ENCODE data around the gene AHNAK.
"Not testable (repeated sequence)": the region's sequence is repeated elsewhere in the genome, so short reads cannot be mapped to it uniquely, and the experiment has no call there.

AHNAK gene

DNA sequence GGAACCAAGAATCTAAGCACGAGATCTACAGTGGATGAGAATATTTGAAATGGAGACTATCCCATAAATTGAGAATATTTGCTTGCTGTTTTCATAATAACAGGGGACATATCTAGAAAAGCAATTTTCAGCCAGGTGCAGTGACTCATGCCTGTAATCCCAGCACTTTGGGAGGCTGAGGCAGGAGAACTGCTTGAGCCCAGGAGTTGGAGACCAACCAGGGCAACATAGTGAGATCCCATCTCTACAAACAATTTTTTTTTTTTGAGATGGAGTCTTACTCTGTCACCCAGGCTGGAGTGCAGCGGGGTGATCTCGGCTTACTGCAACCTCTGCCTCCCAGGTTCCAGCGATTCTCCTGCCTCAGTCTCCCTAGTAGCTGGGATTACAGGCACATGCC lies 35.1 kb upstream of the AHNAK start:
- TF ChIP-seq ZNF121 (tag by site-specific recombination; IDR thresholded peaks at IDR 0.05), result peak; percentile 69; the same call in 1 of the 2 replicates
- H3K9me3 ChIP-seq (ENCODE audit: control insufficient read depth, insufficient read depth, low read depth, low read length); H3K4me3 ChIP-seq (ENCODE audit: low read depth, low read length); H3K4me1 ChIP-seq (ENCODE audit: control insufficient read depth, insufficient read depth, low read length); H3K27ac ChIP-seq (ENCODE audit: extremely low read depth, low read depth, low read length): not testable (repeated sequence)
- POLR2A ChIA-PET, result interaction anchor here (2.0 to 2.5 kb wide), 2 partner anchors 8 to 10 kb away, joined by 10 to 13 read pairs; partner anchors contain the start of genes EEF1G and TUT1
- CTCF ChIA-PET, result interaction anchor here (1.4 kb wide), 1 partner anchor 30 kb away, joined by 5 read pairs; no protein-coding TSS in a partner anchor
- peaks cover 7 to 74% of the 10 kb centered on the region in 2 experiments; a peak in 2 of 3 replicates for H3K36me3 ChIP-seq (ENCODE audit: control insufficient read depth in 2 of 2, insufficient read depth in 1 of 2, low read length in 2 of 2)

DNA sequence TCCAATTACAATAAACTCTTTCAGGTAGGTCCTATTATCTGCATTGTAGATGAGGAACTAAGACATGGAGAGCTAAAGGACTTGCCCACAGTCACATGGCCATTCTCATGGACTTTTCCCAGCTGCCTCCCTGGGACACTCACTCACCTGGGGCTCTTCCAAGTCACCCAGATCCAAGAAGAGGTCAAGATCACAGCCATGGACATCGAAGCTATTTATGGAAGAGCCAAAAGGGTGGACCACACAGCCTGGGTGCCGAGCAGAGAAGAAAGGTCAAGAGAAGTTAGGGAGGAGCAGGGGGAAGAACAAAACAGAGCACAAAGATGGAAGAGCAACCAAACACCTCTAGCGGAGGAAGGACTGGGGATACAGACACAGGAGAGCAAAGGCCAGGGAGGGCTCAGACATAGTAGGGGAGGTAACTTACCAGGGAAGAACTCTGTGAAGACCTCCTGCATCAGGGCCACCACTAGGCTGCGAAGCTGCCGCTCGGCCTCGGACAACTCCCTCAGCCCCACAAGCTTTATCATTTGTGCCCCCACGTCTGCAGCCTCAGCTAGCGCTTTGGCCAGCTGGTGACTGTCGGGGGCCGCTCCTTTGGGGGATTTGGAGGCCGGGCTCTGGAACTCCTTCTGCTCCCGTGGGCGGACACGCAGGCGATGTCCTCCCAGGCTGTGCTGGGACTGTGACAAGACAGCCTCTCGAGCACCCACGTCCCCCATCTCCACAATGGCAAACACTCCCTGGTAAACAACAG lies 34.5 kb upstream of the AHNAK start:
- Histone ChIP-seq H3K4me3 (ENCODE audit: low read depth, low read length) (no peak overlapping the region), H3K36me3 (ENCODE audit: control insufficient read depth in 2 of 2, insufficient read depth in 1 of 2, low read length in 2 of 2) (peaks cover 4 to 75% of the 10 kb centered on the region in 2 experiments; a peak in 2 of 3 replicates), H3K4me1 (ENCODE audit: control insufficient read depth, insufficient read depth, low read length) (no peaks in the 10 kb centered on the region), H3K27ac (ENCODE audit: extremely low read depth, low read depth, low read length) (no peak overlapping the region), H3K9me3 (ENCODE audit: control insufficient read depth, insufficient read depth, low read depth, low read length) (no peaks in the 10 kb centered on the region)
- POLR2A ChIA-PET, result interaction anchor here (2.0 to 2.5 kb wide), 2 partner anchors 7 to 10 kb away, joined by 10 to 13 read pairs; partner anchors contain the start of genes EEF1G and TUT1
- TF ChIP-seq ZNF341 (tag by site-specific recombination; IDR thresholded peaks at IDR 0.05; ENCODE audit: low read depth) (peak; percentile 65), ZNF112 (tag by site-specific recombination; IDR thresholded peaks at IDR 0.05) (no peak)
- CTCF ChIA-PET, result interaction anchor here (1.4 kb wide), 1 partner anchor 30 kb away, joined by 5 read pairs; no protein-coding TSS in a partner anchor

DNA sequence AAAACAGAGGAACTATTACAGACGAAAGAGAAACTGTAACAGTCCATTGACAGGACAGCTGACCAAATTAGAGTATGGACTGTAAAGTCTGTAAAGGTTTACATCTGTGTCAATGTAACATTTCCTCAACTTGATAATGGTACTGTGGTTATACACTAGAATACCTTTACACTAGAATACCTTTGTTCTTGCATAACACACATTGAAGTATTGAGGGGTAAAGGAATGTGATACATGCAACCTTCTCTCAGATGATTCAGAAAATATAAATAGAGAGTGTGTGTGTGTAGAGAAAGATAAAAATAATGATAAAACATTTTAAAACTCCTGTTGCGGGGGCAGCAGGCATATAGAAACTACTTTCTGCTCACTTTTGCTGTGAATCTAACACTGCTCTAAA lies 32.6 kb upstream of the AHNAK start:
- H3K36me3 ChIP-seq (ENCODE audit: control insufficient read depth in 2 of 2, insufficient read depth in 1 of 2, low read length in 2 of 2), result peaks cover 0 to 83% of the 10 kb centered on the region in 2 experiments; a peak in 2 of 3 replicates
- H3K27ac ChIP-seq (ENCODE audit: extremely low read depth, low read depth, low read length), result no peak overlapping the region
- H3K9me3 ChIP-seq (ENCODE audit: control insufficient read depth, insufficient read depth, low read depth, low read length), result no peaks in the 10 kb centered on the region
- no peak overlapping the region for H3K4me3 ChIP-seq (ENCODE audit: low read depth, low read length)
- TF ChIP-seq ZNF600 (tag by site-specific recombination; IDR thresholded peaks at IDR 0.05) (no peak), MZF1 (tag by site-specific recombination; IDR thresholded peaks at IDR 0.05; ENCODE audit: borderline replicate concordance) (no peak), ZNF157 (tag by site-specific recombination; IDR thresholded peaks at IDR 0.05) (no peak), ZNF660 (tag by site-specific recombination; IDR thresholded peaks at IDR 0.05) (no peak), SP3 (tag by site-specific recombination; IDR thresholded peaks at IDR 0.05) (no peak), ZNF292 (tag by site-specific recombination; IDR thresholded peaks at IDR 0.05; ENCODE audit: borderline replicate concordance, low read depth) (no peak), GLIS2 (tag by site-specific recombination; IDR thresholded peaks at IDR 0.05) (no peak), ZNF585B (tag by site-specific recombination; IDR thresholded peaks at IDR 0.05) (no peak), SCRT1 (tag by site-specific recombination; IDR thresholded peaks at IDR 0.05; ENCODE audit: borderline replicate concordance) (no peak), ZNF777 (tag by site-specific recombination; IDR thresholded peaks at IDR 0.05; ENCODE audit: borderline replicate concordance) (no peak), ZNF155 (tag by site-specific recombination; IDR thresholded peaks at IDR 0.05) (no peak), ZNF624 (tag by site-specific recombination; IDR thresholded peaks at IDR 0.05) (no peak), ZNF341 (tag by site-specific recombination; IDR thresholded peaks at IDR 0.05; ENCODE audit: low read depth) (no peak), ZNF561 (tag by site-specific recombination; IDR thresholded peaks at IDR 0.05; ENCODE audit: borderline replicate concordance) (no peak), ZSCAN23 (tag by site-specific recombination; IDR thresholded peaks at IDR 0.05) (no peak), ZNF654 (tag by site-specific recombination; IDR thresholded peaks at IDR 0.05; ENCODE audit: low read depth) (no peak)
- TF ChIP-seq, protein P1, sequence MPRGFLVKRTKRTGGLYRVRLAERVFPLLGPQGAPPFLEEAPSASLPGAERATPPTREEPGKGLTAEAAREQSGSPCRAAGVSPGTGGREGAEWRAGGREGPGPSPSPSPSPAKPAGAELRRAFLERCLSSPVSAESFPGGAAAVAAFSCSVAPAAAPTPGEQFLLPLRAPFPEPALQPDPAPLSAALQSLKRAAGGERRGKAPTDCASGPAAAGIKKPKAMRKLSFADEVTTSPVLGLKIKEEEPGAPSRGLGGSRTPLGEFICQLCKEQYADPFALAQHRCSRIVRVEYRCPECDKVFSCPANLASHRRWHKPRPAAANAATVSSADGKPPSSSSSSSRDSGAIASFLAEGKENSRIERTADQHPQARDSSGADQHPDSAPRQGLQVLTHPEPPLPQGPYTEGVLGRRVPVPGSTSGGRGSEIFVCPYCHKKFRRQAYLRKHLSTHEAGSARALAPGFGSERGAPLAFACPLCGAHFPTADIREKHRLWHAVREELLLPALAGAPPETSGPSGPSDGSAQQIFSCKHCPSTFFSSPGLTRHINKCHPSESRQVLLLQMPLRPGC (tag by site-specific recombination; IDR thresholded peaks at IDR 0.05), result no peak
- TF ChIP-seq, protein P2, sequence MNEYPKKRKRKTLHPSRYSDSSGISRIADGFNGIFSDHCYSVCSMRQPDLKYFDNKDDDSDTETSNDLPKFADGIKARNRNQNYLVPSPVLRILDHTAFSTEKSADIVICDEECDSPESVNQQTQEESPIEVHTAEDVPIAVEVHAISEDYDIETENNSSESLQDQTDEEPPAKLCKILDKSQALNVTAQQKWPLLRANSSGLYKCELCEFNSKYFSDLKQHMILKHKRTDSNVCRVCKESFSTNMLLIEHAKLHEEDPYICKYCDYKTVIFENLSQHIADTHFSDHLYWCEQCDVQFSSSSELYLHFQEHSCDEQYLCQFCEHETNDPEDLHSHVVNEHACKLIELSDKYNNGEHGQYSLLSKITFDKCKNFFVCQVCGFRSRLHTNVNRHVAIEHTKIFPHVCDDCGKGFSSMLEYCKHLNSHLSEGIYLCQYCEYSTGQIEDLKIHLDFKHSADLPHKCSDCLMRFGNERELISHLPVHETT (tag by site-specific recombination; IDR thresholded peaks at IDR 0.05), result no peak
- POLR2A ChIA-PET, result interaction anchor here (0.8 to 3.2 kb wide), 3 partner anchors 12 to 86 kb away, joined by 3 to 8 read pairs (median 3); partner anchors contain the start of genes C11orf98, CSKMT, MTA2 and TUT1
- CTCF ChIA-PET, result interaction anchor here (0.7 to 1.1 kb wide), 2 partner anchors 10 to 18 kb away, joined by 4 read pairs; no protein-coding TSS in a partner anchor
- H3K4me1 ChIP-seq (ENCODE audit: control insufficient read depth, insufficient read depth, low read length), result no peaks in the 10 kb centered on the region

Data from HEK293 (cell line).